Measurements from ENCODE around the gene EPN3.

Gene EPN3

GRCh38 chr17:50589095-50589705 is 56.7 kb downstream of the EPN3 start:
- DNase-seq (ENCODE audit: low spot score), result no peak

GRCh38 chr17:50590946-50591737 is 58.6 kb downstream of the EPN3 start:
- no peak for DNase-seq (ENCODE audit: low spot score)

- no peak for DNase-seq (ENCODE audit: low spot score)
These were observed 60.8 kb downstream of the EPN3 start for GRCh38 chr17:50593321-50593720.

Data from HuH-7 (cell line).